ENCODE data around the gene SMARCD3.

GRCh38 chr7:151277631-151278030 is 29.1 kb upstream of the SMARCD3 start:
- TF ChIP-seq CTCF (IDR thresholded peaks at IDR 0.05; ENCODE audit: low read depth, low read length) (no peak), POLR2A (IDR thresholded peaks at IDR 0.05; ENCODE audit: extremely low read depth, insufficient read length) (no peak)

All from NB4 (cell line).